GM12878 (cell line): ENCODE data around the gene FBXO21. TPM values are rescaled to one million over a fixed set of nuclear protein-coding genes. Genes with fewer than 3 reads are reported as not detected.
A peak's percentile ranks its signal among the peaks of the same experiment; 100 is the strongest.

Source experiments
- ATAC-seq: fragments of 200-7000 bp; cut with Tn5 transposase; 3 replicates; pipeline ENCODE4 v1.9.1; 2020; ENCODE audit warnings: mild to moderate bottlenecking, moderate library complexity
- BruUV-seq: library from RNA; stranded (reverse); fragments of 400-500 nt; replicated peaks from 2 replicates; lab custom pipeline; 2021; lab: Mats Ljungman, UMichigan
- CTCF ChIA-PET: fragments of 300-600 bp; sonication (Branson Sonifier 250); formaldehyde crosslinking; extraction: SDS; loops from one replicate; lab custom pipeline; 2021; ENCODE audit warnings: inconsistent platforms; lab: Yijun Ruan, JAX
- POLR2A ChIA-PET: fragments of 350-600 bp; formaldehyde crosslinking; extraction: SDS; loops from one replicate; lab custom pipeline; 2021; ENCODE audit warnings: inconsistent platforms; lab: Charles Lee
- RAD21 ChIA-PET: fragments of 300-600 bp; sonication (Branson Sonifier 250); formaldehyde crosslinking; loops from one replicate; lab custom pipeline; 2023; ENCODE audit warnings: antibody characterized with exemption; ENCODE audit not compliant: unreplicated experiment; lab: Charles Lee
- SMC1A ChIA-PET: fragments of 300-600 bp; sonication (Branson Sonifier 250); formaldehyde crosslinking; loops from one replicate; lab custom pipeline; 2023; ENCODE audit not compliant: unreplicated experiment, uncharacterized antibody; lab: Charles Lee
- DNase-seq: peaks from one replicate; pipeline ENCODE4 v3.0.0-alpha.2; 2011; ENCODE audit warnings: low read depth, low spot score
- FAIRE-seq: peaks from 3 replicates; lab custom pipeline; 2011; peaks lifted over from hg19 to GRCh38; lab: Jason Lieb, UNC
- H2AFZ ChIP-seq: 2 replicates; pipeline ENCODE4 v1.6.0; 2011; ENCODE audit warnings: low read depth, low read length, control low read depth; ENCODE audit not compliant: control insufficient read depth
- H3K27ac ChIP-seq: 2 replicates; pipeline ENCODE4 v1.5.1; 2011; ENCODE audit warnings: control low read depth; ENCODE audit not compliant: control insufficient read depth, insufficient read depth
- H3K27me3 ChIP-seq, 2 experiments: replicated peaks in 1 of 2; 2 replicates each; pipeline versions ENCODE4 v1.6.0 to v1.6.1; 2011; ENCODE audit warnings: low read length in 1 of 2; ENCODE audit not compliant: control insufficient read depth in 2 of 2, insufficient read depth in 2 of 2
- H3K36me3 ChIP-seq, 2 experiments: 2 replicates each; pipeline ENCODE4 v1.5.1; 2011; ENCODE audit warnings: low read length in 1 of 2; ENCODE audit not compliant: control insufficient read depth in 2 of 2, insufficient read depth in 2 of 2
- H3K4me1 ChIP-seq: 2 replicates; pipeline ENCODE4 v1.6.1; 2011; ENCODE audit warnings: mild to moderate bottlenecking, low read length, moderate library complexity, mixed read lengths; ENCODE audit not compliant: control insufficient read depth, insufficient read depth
- H3K4me2 ChIP-seq: 2 replicates; pipeline ENCODE4 v1.6.0; 2011; ENCODE audit warnings: control low read depth; ENCODE audit not compliant: control insufficient read depth, insufficient read depth
- H3K4me3 ChIP-seq: fragments of 200-600 bp; sonication (generic); 2 replicates; pipeline ENCODE4 v1.5.1; 2016
- H3K79me2 ChIP-seq: 2 replicates; pipeline ENCODE4 v1.6.0; 2011; ENCODE audit warnings: low read length; ENCODE audit not compliant: control insufficient read depth, insufficient read depth
- H3K9ac ChIP-seq: 2 replicates; pipeline ENCODE4 v1.8.0; 2011; ENCODE audit warnings: low read length, control low read depth, mixed read lengths; ENCODE audit not compliant: control insufficient read depth, insufficient read depth
- H3K9me3 ChIP-seq: replicated peaks from 3 replicates; pipeline ENCODE4 v1.5.1; 2011; ENCODE audit warnings: mild to moderate bottlenecking, low read length; ENCODE audit not compliant: control insufficient read depth, insufficient read depth
- H4K20me1 ChIP-seq: 2 replicates; pipeline ENCODE4 v1.6.0; 2011; ENCODE audit not compliant: control insufficient read depth, insufficient read depth
- JUND ChIP-seq: IDR thresholded peaks from 2 replicates; pipeline ENCODE4 v1.6.1; 2012; ENCODE audit warnings: low read depth, mild to moderate bottlenecking, low read length, improper control_type of control experiment, moderate library complexity
- NR2C1 ChIP-seq: fragments of 450-650 bp; IDR thresholded peaks from 2 replicates; pipeline ENCODE4 v1.6.1; 2017; ENCODE audit warnings: antibody characterized with exemption, mild to moderate bottlenecking, moderate library complexity
- NRF1 ChIP-seq: conservative IDR thresholded peaks from 2 replicates; pipeline ENCODE4 v1.6.1; 2011; ENCODE audit warnings: mild to moderate bottlenecking, low read depth, low read length, improper control_type of control experiment
- PKNOX1 ChIP-seq: fragments of 450-650 bp; IDR thresholded peaks from 2 replicates; pipeline ENCODE4 v1.6.1; 2016; ENCODE audit warnings: mild to moderate bottlenecking
- RBBP5 ChIP-seq: fragments of 200-600 bp; sonication (generic); conservative IDR thresholded peaks from 2 replicates; pipeline ENCODE4 v1.6.1; 2016
- TAF1 ChIP-seq: IDR thresholded peaks from 2 replicates; pipeline ENCODE4 v1.6.1; 2011; ENCODE audit warnings: mild to moderate bottlenecking, low read depth, low read length, borderline replicate concordance
- ZBTB4 ChIP-seq: fragments of 450-650 bp; formaldehyde crosslinking; IDR thresholded peaks from 2 replicates; pipeline ENCODE4 v1.4.0; 2022; ENCODE audit warnings: mild to moderate bottlenecking, moderate library complexity
- WGBS: methylation state at CpG from one replicate; pipeline ENCODE4 v1.1.6; 2016; ENCODE audit warnings: low lambda C conversion rate; ENCODE audit not compliant: insufficient replicate concordance, insufficient coverage; ENCODE audit errors: missing lambda C conversion rate; 5-methylcytosine and 5-hydroxymethylcytosine counted together
- in situ Hi-C: fragments of 300-500 bp; cut with MboI; formaldehyde crosslinking; loops from 9 replicates; pipeline ENCODE4 v1.14.3; 2018; ENCODE audit warnings: mixed read lengths
- intact Hi-C: fragments of 100-400 bp; cut with micrococcal nuclease; formaldehyde crosslinking; loops from one replicate; pipeline ENCODE4 v1.14.2; 2022; ENCODE audit not compliant: unreplicated experiment
- polyA plus RNA-seq, 11 experiments: library from polyadenylated mRNA; depleted of rRNA in 4 of 11; unstranded in 6 of 11; stranded (reverse) in 5 of 11; fragments of >200 nt; fragmentation: Nextera tagmentation in 4 of 11; fragmentation: Illumina TruSeq in 1 of 11; extraction: Ambion mirVana in 4 of 11; extraction: Trizol in 1 of 11; gene quantifications; 1 replicate in 1 of 11; 2 replicates in 10 of 11; pipeline versions ENCODE4 v1.2.1 to v1.2.3, GENCODE V29; 2011 to 2016; ENCODE audit warnings: inconsistent platforms in 2 of 11, missing spikeins in 2 of 11, low read depth in 1 of 11
- total RNA-seq, 4 experiments: library from RNA; depleted of rRNA in 3 of 4; stranded (reverse); fragments of >200 nt in 3 of 4; fragmentation: Illumina TruSeq in 1 of 4; extraction: Trizol in 1 of 4; gene quantifications; 2 replicates each; pipeline versions ENCODE4 v1.2.1 to v1.2.3, GENCODE V29; 2013 to 2021

The FBXO21 gene
- total and polyA plus RNA-seq, 10 of the 15 experiments (the other 5 are each of a cell fraction or from before 2014, with no cell fraction given), result 5.5 to 32.6 (median 18.9) TPM

- in situ Hi-C loops (no loop called here), intact Hi-C loops (no loop called here)
- H4K20me1 ChIP-seq, result no peaks in the 10 kb centered on the region
- no peak overlapping the region for H3K27ac ChIP-seq
- CTCF ChIA-PET, result no interaction called here
- POLR2A ChIA-PET, result no interaction called here
- peaks cover 3% of the 10 kb centered on the region; the same call in 1 of the 3 replicates for H3K9me3 ChIP-seq
- ATAC-seq, result no peak
- no peaks in the 10 kb centered on the region for H3K27me3 ChIP-seq
- SMC1A ChIA-PET, result no interaction called here
- FAIRE-seq, result no peak
- 96% methylated on average over 4 of the region's 4 CpGs for WGBS
- H3K79me2 ChIP-seq, result no peaks in the 10 kb centered on the region
- TF ChIP-seq RBBP5, result no peak
- no peak for TF ChIP-seq TAF1
- TF ChIP-seq NRF1, result no peak
- TF ChIP-seq JUND, result no peak
- TF ChIP-seq PKNOX1, result peak; percentile 11; the same call in 1 of the 2 replicates
- no peaks in the 10 kb centered on the region for H3K4me1 ChIP-seq
- RAD21 ChIA-PET, result no interaction called here
- no peak overlapping the region for H2AFZ ChIP-seq
- no peak overlapping the region for H3K9ac ChIP-seq
- H3K4me3 ChIP-seq, result no peak overlapping the region
- no peaks in the 10 kb centered on the region for H3K36me3 ChIP-seq
- BruUV-seq, result no TSS peak
- no peak overlapping the region for H3K4me2 ChIP-seq
- no peak for DNase-seq
Measured at GRCh38 chr12:117126335-117126734, 63.9 kb downstream of the FBXO21 start.

GRCh38 chr12:117125767-117126166, 64.5 kb downstream of the FBXO21 start:
- ChIA-PET RAD21 (no interaction called here), CTCF (no interaction called here), SMC1A (interaction anchor here (1.2 kb wide), 1 partner anchor 14 kb away, joined by 3 read pairs; no protein-coding TSS in a partner anchor), POLR2A (no interaction called here)
- in situ Hi-C loops (no loop called here), intact Hi-C loops (no loop called here)
- H3K9ac ChIP-seq, result no peak overlapping the region
- no peaks in the 10 kb centered on the region for H3K27me3 ChIP-seq
- 85% methylated on average over 7 of the region's 7 CpGs for WGBS
- no peak overlapping the region for H2AFZ ChIP-seq
- no peaks in the 10 kb centered on the region for H3K36me3 ChIP-seq
- no peak for FAIRE-seq
- H3K4me3 ChIP-seq, result no peak overlapping the region
- DNase-seq, result no peak
- H3K79me2 ChIP-seq, result no peaks in the 10 kb centered on the region
- H3K9me3 ChIP-seq, result peaks cover 3% of the 10 kb centered on the region; the same call in 1 of the 3 replicates
- TF ChIP-seq NR2C1 (no peak), PKNOX1 (peak; percentile 46), ZBTB4 (no peak)
- ATAC-seq, result no peak
- no peak overlapping the region for H3K4me2 ChIP-seq
- no peaks in the 10 kb centered on the region for H3K4me1 ChIP-seq
- no TSS peak for BruUV-seq
- no peaks in the 10 kb centered on the region for H4K20me1 ChIP-seq
- no peak overlapping the region for H3K27ac ChIP-seq
